Prostate gland (tissue), 2 donors: Measurements from ENCODE around the gene CCDC149.

Source experiments
- CTCF ChIP-seq, 4 experiments: fragments of 200-600 bp in 2 of 4; fragments of 450-650 bp in 2 of 4; sonication (generic) in 2 of 4; IDR thresholded peaks; 1 replicate in 3 of 4; 2 replicates in 1 of 4; pipeline ENCODE4 v1.5.1; 2016 to 2019; ENCODE audit warnings: antibody characterized with exemption in 4 of 4, mild to moderate bottlenecking in 2 of 4, moderate library complexity in 2 of 4
- POLR2A ChIP-seq: fragments of 450-650 bp; IDR thresholded peaks from one replicate; pipeline ENCODE4 v1.6.1; 2016; ENCODE audit warnings: antibody characterized with exemption, mild to moderate bottlenecking
- POLR2AphosphoS5 ChIP-seq: sonication (generic); formaldehyde crosslinking; IDR thresholded peaks from one replicate; pipeline ENCODE4 v1.6.1; 2017; ENCODE audit warnings: antibody characterized with exemption

GRCh38 chr4:24780936-24781495 is 131.8 kb downstream of the CCDC149 start:
- TF ChIP-seq CTCF (IDR thresholded peaks at IDR 0.05) (no peak), POLR2A (no peak), POLR2AphosphoS5 (no peak)
